ELR (cell line): Measurements from ENCODE around the gene LEF1.

ENCODE experiments used
- DNase-seq: peaks from one replicate; pipeline ENCODE4 v3.0.0-alpha.2; 2015; ENCODE audit warnings: low read depth

The LEF1 gene

GRCh38 chr4:108168671-108169523 is at the start of gene LEF1:
TSS of gene LEF1 (minus strand) at chr4:108168932. CDS start at chr4:108167767, 1,165 bp downstream.
- peak; percentile 57 for DNase-seq

DNA sequence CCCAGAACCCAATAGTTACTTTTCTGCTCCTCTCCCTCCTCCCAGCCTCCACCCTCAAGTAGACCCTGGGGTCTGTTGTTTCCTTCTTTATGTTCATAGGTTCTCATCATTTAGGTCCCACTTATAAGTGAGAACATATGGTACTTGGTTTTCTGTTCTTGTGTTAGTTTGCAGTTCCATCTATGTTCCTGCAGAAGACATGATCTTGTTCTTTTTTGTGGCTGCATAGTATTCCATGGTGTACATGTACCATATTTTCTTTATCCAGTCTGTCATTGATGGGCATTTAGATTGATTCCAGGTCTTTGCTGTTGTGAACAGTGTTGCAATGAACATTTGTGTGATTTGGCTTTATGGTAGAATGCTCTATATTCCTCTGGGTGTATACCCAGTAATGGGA is 47.8 kb upstream of the LEF1 start:
- no peak for DNase-seq

- no peak for DNase-seq
Measured at GRCh38 chr4:108215055-108215454, 46.3 kb upstream of the LEF1 start.

DNA sequence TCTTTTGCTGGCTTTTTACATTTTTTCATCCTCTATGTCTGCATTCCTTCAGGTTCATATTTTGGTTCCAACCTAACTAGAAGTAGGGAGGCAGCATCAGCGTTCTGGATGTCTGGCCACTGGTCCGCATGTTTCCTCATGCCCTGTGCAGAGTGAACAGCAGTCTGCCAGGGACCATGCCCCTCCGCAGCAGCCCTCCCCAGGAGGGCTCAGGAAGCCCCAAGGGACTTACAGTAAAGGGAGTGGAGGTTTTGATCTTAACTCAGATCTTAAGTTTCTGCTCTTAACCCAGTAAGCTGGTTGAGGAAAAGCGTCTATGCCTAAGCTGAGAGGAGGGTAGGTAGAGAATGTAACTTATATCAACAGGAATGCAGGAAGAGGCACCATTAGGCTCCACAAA is 45.0 kb upstream of the LEF1 start:
- no peak for DNase-seq

- no peak for DNase-seq
Measured at GRCh38 chr4:108213308-108213707, 44.6 kb upstream of the LEF1 start.

- DNase-seq: peak; percentile 85
Measured at GRCh38 chr4:108210989-108211835, 42.5 kb upstream of the LEF1 start.

DNA sequence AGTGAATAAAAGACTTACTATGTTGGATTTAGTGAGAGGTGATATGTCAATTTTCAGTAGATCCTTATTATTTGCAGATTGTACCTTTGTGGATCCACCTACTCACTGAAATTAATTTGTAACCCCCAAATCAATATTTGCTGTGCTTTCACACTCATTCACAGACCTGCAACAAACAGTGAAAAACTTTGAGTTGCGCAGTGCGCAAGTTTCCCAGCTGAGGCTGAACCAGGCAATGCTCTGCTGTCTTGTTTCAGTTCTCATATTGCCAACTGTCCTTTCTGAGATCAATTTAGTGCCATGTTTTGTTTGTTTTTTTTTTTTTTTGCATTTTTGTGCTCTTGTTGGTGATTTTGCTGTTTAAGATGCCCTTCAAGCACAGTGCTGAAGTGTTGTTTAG is 40.8 kb upstream of the LEF1 start:
- no peak for DNase-seq

- no peak for DNase-seq
Measured at GRCh38 chr4:108205859-108206258, 37.1 kb upstream of the LEF1 start.

- peak; percentile 65 for DNase-seq
Measured at GRCh38 chr4:108204518-108204917, 35.8 kb upstream of the LEF1 start.

GRCh38 chr4:108203377-108203776 is 34.6 kb upstream of the LEF1 start:
- no peak for DNase-seq

DNA sequence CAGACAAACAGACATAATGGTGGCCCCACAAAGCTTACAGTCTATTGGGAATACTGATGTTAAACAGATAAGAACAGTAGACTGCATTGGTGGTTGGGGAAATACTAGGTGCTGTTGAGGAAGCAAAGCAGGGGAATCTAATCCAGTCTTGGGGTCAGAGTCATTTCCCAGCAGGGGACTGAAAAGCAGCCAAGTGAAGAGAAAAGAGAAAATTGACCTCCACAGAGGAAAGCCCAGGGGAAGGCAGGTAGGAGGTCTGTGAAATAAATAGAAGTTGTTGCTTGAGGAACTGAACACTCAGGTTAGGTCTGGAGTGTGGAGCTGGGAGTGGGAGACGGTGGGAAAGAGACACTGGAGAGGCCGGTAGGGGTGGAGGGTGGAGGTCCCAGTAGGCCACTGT is 33.0 kb upstream of the LEF1 start:
- no peak for DNase-seq

DNA sequence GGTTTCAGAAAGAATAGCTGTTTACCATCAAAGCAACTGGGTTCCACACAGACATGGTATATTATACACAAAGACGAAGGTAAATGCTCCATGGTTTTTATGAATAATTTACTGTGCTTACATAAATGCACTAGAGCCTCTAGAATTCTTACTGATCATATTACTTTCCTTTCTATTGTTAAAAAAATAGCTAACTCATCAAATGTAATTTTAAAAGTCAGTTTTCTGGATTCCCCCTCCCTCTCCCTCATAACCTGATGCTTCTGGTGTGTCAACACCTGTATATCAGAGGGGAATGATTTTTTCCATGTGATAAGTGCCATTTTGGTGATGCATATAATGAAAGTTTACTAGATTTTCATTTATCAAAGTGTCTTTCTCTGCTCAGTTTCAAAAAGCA is 31.1 kb upstream of the LEF1 start:
- DNase-seq: no peak

GRCh38 chr4:108193886-108194672 is 25.3 kb upstream of the LEF1 start:
- DNase-seq: no peak

GRCh38 chr4:108192935-108193334 is 24.2 kb upstream of the LEF1 start:
- DNase-seq: no peak

GRCh38 chr4:108192056-108192455 is 23.3 kb upstream of the LEF1 start:
- no peak for DNase-seq

GRCh38 chr4:108191269-108191914 is 22.7 kb upstream of the LEF1 start:
- DNase-seq: no peak

GRCh38 chr4:108188770-108189169 is 20.0 kb upstream of the LEF1 start:
- DNase-seq: no peak

- no peak for DNase-seq
Measured at GRCh38 chr4:108185252-108185651, 16.5 kb upstream of the LEF1 start.

DNA sequence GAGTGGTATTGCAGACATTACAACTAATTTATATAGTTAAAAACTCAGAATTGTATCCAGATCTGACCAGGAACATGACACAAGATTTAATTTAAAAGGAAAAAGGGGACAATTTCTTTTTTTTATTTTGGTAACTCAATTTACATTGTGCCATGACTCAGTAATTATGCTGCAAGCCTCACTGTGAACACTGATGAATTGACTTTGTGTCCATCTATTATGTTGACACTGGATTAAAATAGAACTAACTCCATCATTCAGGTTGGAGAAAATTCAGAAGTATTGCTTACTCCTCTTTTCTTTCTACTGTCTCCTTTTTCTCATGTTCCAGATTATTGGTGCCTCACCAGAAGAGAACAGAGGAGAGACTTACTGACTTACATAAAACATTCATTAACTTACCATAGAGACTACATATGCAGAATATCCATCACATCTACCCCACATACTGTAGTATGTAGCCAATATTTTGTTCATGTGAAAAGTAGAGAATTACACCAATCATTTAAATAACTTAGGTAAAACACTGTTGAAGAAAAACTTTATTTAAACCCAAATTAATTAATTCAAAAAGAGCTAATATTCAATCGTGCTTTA is 15.8 kb upstream of the LEF1 start:
- no peak for DNase-seq

- DNase-seq: peak; percentile 19
Measured at GRCh38 chr4:108181704-108182103, 13.0 kb upstream of the LEF1 start.

GRCh38 chr4:108180513-108180912 is 11.8 kb upstream of the LEF1 start:
- no peak for DNase-seq
